HEK293 (cell line): ENCODE data around the gene ZSCAN12.

Experiments
- ATF2 ChIP-seq: fragments of 450-650 bp; formaldehyde crosslinking; IDR thresholded peaks from 2 replicates; pipeline ENCODE4 v1.5.1; 2016; ENCODE audit warnings: missing biosample characterization, missing genetic modification characterization, low read depth
- INSM2 ChIP-seq: fragments of 450-650 bp; formaldehyde crosslinking; IDR thresholded peaks from 2 replicates; pipeline ENCODE4 v1.5.1; 2016; ENCODE audit warnings: missing biosample characterization, missing genetic modification characterization
- MEIS1 ChIP-seq: sonication (generic); formaldehyde crosslinking; IDR thresholded peaks from 2 replicates; pipeline ENCODE4 v1.8.1; 2022; ENCODE audit warnings: missing genetic modification reagents, mild to moderate bottlenecking, borderline replicate concordance
- OVOL3 ChIP-seq: fragments of 450-650 bp; formaldehyde crosslinking; IDR thresholded peaks from 2 replicates; pipeline ENCODE4 v1.5.1; 2016; ENCODE audit warnings: missing biosample characterization, missing genetic modification characterization
- SETDB1 ChIP-seq: IDR thresholded peaks from one replicate; pipeline ENCODE4 v1.6.1; 2017; ENCODE audit warnings: mild to moderate bottlenecking, low read length, moderate library complexity, mixed read lengths; ENCODE audit not compliant: insufficient read length
- TSHZ1 ChIP-seq: fragments of 450-650 bp; formaldehyde crosslinking; IDR thresholded peaks from 2 replicates; pipeline ENCODE4 v1.5.1; 2016; ENCODE audit warnings: missing biosample characterization, missing genetic modification characterization, borderline replicate concordance
- YY2 ChIP-seq: fragments of 450-650 bp; formaldehyde crosslinking; IDR thresholded peaks from 2 replicates; pipeline ENCODE4 v1.5.1; 2016; ENCODE audit warnings: missing biosample characterization, missing genetic modification characterization
- ZBTB20 ChIP-seq: fragments of 450-650 bp; formaldehyde crosslinking; IDR thresholded peaks from 2 replicates; pipeline ENCODE4 v1.5.1; 2016; ENCODE audit warnings: missing biosample characterization, missing genetic modification characterization
- ZBTB49 ChIP-seq: fragments of 450-650 bp; formaldehyde crosslinking; IDR thresholded peaks from 2 replicates; pipeline ENCODE4 v1.5.1; 2016; ENCODE audit warnings: missing biosample characterization, missing genetic modification characterization, low read depth
- ZBTB7A ChIP-seq: fragments of 450-650 bp; formaldehyde crosslinking; IDR thresholded peaks from 2 replicates; pipeline ENCODE4 v1.5.1; 2016; ENCODE audit warnings: low read depth, missing biosample characterization, missing genetic modification characterization
- ZIC2 ChIP-seq: fragments of 450-650 bp; formaldehyde crosslinking; IDR thresholded peaks from 2 replicates; pipeline ENCODE4 v1.5.1; 2016; ENCODE audit warnings: missing biosample characterization, missing genetic modification characterization
- ZNF138 ChIP-seq: fragments of 450-650 bp; formaldehyde crosslinking; IDR thresholded peaks from 2 replicates; pipeline ENCODE4 v1.5.1; 2016; ENCODE audit warnings: missing biosample characterization, missing genetic modification characterization, borderline replicate concordance
- ZNF174 ChIP-seq: fragments of 450-650 bp; formaldehyde crosslinking; IDR thresholded peaks from 2 replicates; pipeline ENCODE4 v1.5.0; 2017; ENCODE audit warnings: missing biosample characterization, mild to moderate bottlenecking, missing genetic modification characterization
- ZNF19 ChIP-seq: fragments of 450-650 bp; formaldehyde crosslinking; IDR thresholded peaks from 2 replicates; pipeline ENCODE4; 2016; ENCODE audit warnings: missing biosample characterization, missing genetic modification characterization, low read depth
- ZNF398 ChIP-seq: fragments of 450-650 bp; formaldehyde crosslinking; IDR thresholded peaks from 2 replicates; pipeline ENCODE4 v1.5.1; 2017; ENCODE audit warnings: missing biosample characterization, missing genetic modification characterization
- ZNF621 ChIP-seq: fragments of 450-650 bp; formaldehyde crosslinking; IDR thresholded peaks from 2 replicates; pipeline ENCODE4 v1.5.1; 2017; ENCODE audit warnings: missing biosample characterization, missing genetic modification characterization
- ZNF664 ChIP-seq: fragments of 450-650 bp; formaldehyde crosslinking; IDR thresholded peaks from 2 replicates; pipeline ENCODE4 v1.5.1; 2016; ENCODE audit warnings: missing biosample characterization, missing genetic modification characterization
- ZNF701 ChIP-seq: fragments of 450-650 bp; formaldehyde crosslinking; IDR thresholded peaks from 2 replicates; pipeline ENCODE4 v1.5.1; 2016; ENCODE audit warnings: missing biosample characterization, missing genetic modification characterization
- ZNF843 ChIP-seq: fragments of 450-650 bp; formaldehyde crosslinking; IDR thresholded peaks from 2 replicates; pipeline ENCODE4 v1.5.1; 2016; ENCODE audit warnings: missing biosample characterization, missing genetic modification characterization
- TF ChIP-seq, protein P1 (sequence below): fragments of 450-650 bp; formaldehyde crosslinking; IDR thresholded peaks from 2 replicates; pipeline ENCODE4 v1.5.0; 2017; ENCODE audit warnings: missing biosample characterization, missing genetic modification characterization, borderline replicate concordance
- TF ChIP-seq, protein P2 (sequence below): fragments of 450-650 bp; formaldehyde crosslinking; IDR thresholded peaks from 2 replicates; pipeline ENCODE4 v1.5.1; 2017; ENCODE audit warnings: missing biosample characterization, missing genetic modification characterization

Gene ZSCAN12

DNA sequence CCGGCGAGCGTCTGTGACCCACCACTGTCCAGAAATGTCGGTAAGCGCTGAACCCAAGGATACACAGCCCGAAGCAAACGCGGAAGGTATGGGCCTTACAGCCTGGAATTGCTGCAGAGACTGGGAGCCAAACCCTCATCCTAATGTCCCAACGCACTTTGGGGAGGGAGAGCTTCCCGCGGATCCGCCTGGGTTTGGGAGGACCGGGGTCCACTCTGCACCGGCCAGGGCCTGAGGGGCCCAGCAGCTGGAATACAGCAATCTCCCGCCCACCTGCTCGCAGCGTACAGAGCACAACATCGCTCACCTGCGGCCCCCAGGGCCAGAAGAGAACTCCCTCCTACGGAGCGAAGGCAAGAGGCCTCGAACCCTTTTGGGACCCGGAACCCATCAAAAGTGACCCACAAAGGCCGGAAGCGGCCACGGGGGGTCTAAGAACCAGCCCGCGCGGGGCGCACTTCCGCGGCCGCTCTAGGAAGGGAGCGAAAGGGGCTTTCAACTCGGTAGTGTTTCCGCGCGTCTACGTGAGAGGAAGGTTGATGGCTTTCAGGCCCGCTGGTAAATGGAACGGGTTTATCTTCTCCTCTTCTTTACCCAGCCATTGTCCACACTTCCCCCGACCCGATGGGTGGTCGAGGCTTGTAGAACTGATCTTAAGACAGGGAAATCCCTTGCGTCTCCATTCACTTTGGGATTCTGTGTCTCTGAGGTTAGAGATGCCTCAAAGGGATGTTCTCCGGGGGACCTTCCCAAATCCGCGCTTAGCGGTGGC is at the start of gene ZSCAN12 (continued):
- no peak for TF ChIP-seq TSHZ1 (tag by site-specific recombination)
- TF ChIP-seq MEIS1 (CRISPR knock-in tag) = no peak
- no peak for TF ChIP-seq ZBTB49 (tag by site-specific recombination)
- no peak for TF ChIP-seq ZNF138 (tag by site-specific recombination)
- peak; percentile 57 for TF ChIP-seq SETDB1
- TF ChIP-seq ZNF174 (tag by site-specific recombination) = no peak
- TF ChIP-seq ZNF843 (tag by site-specific recombination) = peak; percentile 61
- no peak; the same call in 1 of the 2 replicates for TF ChIP-seq YY2 (tag by site-specific recombination)
- no peak for TF ChIP-seq ZNF621 (tag by site-specific recombination)
- no peak for TF ChIP-seq ATF2 (tag by site-specific recombination)
- TF ChIP-seq ZNF19 = no peak
- peak; percentile 72 for TF ChIP-seq ZIC2
- TF ChIP-seq INSM2 (tag by site-specific recombination) = peak; percentile 79; the same call in 1 of the 2 replicates
- TF ChIP-seq, protein P1, sequence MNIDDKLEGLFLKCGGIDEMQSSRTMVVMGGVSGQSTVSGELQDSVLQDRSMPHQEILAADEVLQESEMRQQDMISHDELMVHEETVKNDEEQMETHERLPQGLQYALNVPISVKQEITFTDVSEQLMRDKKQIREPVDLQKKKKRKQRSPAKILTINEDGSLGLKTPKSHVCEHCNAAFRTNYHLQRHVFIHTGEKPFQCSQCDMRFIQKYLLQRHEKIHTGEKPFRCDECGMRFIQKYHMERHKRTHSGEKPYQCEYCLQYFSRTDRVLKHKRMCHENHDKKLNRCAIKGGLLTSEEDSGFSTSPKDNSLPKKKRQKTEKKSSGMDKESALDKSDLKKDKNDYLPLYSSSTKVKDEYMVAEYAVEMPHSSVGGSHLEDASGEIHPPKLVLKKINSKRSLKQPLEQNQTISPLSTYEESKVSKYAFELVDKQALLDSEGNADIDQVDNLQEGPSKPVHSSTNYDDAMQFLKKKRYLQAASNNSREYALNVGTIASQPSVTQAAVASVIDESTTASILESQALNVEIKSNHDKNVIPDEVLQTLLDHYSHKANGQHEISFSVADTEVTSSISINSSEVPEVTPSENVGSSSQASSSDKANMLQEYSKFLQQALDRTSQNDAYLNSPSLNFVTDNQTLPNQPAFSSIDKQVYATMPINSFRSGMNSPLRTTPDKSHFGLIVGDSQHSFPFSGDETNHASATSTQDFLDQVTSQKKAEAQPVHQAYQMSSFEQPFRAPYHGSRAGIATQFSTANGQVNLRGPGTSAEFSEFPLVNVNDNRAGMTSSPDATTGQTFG (tag by site-specific recombination) = no peak
- peak; percentile 63; the same call in 1 of the 2 replicates for TF ChIP-seq ZNF664 (tag by site-specific recombination)
- no peak for TF ChIP-seq ZNF398 (tag by site-specific recombination)
- no peak for TF ChIP-seq ZNF701 (tag by site-specific recombination)
- TF ChIP-seq ZBTB20 (tag by site-specific recombination) = peak; percentile 72; the same call in 1 of the 2 replicates
- TF ChIP-seq, protein P2, sequence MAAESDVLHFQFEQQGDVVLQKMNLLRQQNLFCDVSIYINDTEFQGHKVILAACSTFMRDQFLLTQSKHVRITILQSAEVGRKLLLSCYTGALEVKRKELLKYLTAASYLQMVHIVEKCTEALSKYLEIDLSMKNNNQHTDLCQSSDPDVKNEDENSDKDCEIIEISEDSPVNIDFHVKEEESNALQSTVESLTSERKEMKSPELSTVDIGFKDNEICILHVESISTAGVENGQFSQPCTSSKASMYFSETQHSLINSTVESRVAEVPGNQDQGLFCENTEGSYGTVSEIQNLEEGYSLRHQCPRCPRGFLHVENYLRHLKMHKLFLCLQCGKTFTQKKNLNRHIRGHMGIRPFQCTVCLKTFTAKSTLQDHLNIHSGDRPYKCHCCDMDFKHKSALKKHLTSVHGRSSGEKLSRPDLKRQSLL (tag by site-specific recombination) = peak; percentile 35; the same call in 1 of the 2 replicates
- 0 out of 2 replicates have a peak, but pooled peaks have one; percentile 18 for TF ChIP-seq ZBTB7A
- TF ChIP-seq OVOL3 (tag by site-specific recombination) = no peak; the same call in 1 of the 2 replicates
